CD4-positive, alpha-beta T cell treated with Interleukin-21 for 1 hour (primary cell): ENCODE results near the gene HIVEP2.

Source experiments
- DNase-seq: peaks from one replicate; pipeline ENCODE4 v3.0.0-alpha.2; 2020

The HIVEP2 gene

GRCh38 chr6:142811923-142812322, 133.1 kb downstream of the HIVEP2 start:
- DNase-seq: no peak

GRCh38 chr6:142810952-142811514, 133.9 kb downstream of the HIVEP2 start:
- DNase-seq: peak; percentile 45

GRCh38 chr6:142809947-142810346, 135.0 kb downstream of the HIVEP2 start:
- no peak for DNase-seq

GRCh38 chr6:142808405-142809061, 136.4 kb downstream of the HIVEP2 start:
- no peak for DNase-seq

- DNase-seq: no peak
Observed at GRCh38 chr6:142805042-142805441, 139.9 kb downstream of the HIVEP2 start.

- DNase-seq: no peak
Observed at GRCh38 chr6:142804490-142804889, 140.5 kb downstream of the HIVEP2 start.

GRCh38 chr6:142803495-142804058, 141.4 kb downstream of the HIVEP2 start:
- no peak for DNase-seq

GRCh38 chr6:142803032-142803431, 141.9 kb downstream of the HIVEP2 start:
- no peak for DNase-seq

GRCh38 chr6:142802124-142802523, 142.9 kb downstream of the HIVEP2 start:
- DNase-seq: no peak

GRCh38 chr6:142800240-142800639, 144.7 kb downstream of the HIVEP2 start:
- DNase-seq: no peak

- DNase-seq: no peak
Observed at GRCh38 chr6:142799639-142800038, 145.3 kb downstream of the HIVEP2 start.

- no peak for DNase-seq
Observed at GRCh38 chr6:142797159-142797558, 147.8 kb downstream of the HIVEP2 start.

- no peak for DNase-seq
Observed at GRCh38 chr6:142796571-142796970, 148.4 kb downstream of the HIVEP2 start.

- DNase-seq: no peak
Observed at GRCh38 chr6:142796024-142796423, 149.0 kb downstream of the HIVEP2 start.

- no peak for DNase-seq
Observed at GRCh38 chr6:142794424-142794823, 150.6 kb downstream of the HIVEP2 start.

- no peak for DNase-seq
Observed at GRCh38 chr6:142790257-142790656, 154.7 kb downstream of the HIVEP2 start.

GRCh38 chr6:142787422-142787821, 157.6 kb downstream of the HIVEP2 start:
- no peak for DNase-seq

GRCh38 chr6:142786476-142786875, 158.5 kb downstream of the HIVEP2 start:
- no peak for DNase-seq

- DNase-seq: peak; percentile 24
Observed at GRCh38 chr6:142784344-142784743, 160.6 kb downstream of the HIVEP2 start.

GRCh38 chr6:142783499-142783898, 161.5 kb downstream of the HIVEP2 start:
- no peak for DNase-seq

GRCh38 chr6:142781129-142781528, 163.8 kb downstream of the HIVEP2 start:
- DNase-seq: no peak

GRCh38 chr6:142773859-142774648, 170.9 kb downstream of the HIVEP2 start:
- DNase-seq: peak; percentile 58

- DNase-seq: no peak
Observed at GRCh38 chr6:142773324-142773723, 171.7 kb downstream of the HIVEP2 start.

- no peak for DNase-seq
Observed at GRCh38 chr6:142771162-142771561, 173.8 kb downstream of the HIVEP2 start.
